ENCODE data around the gene MGMT.
"Not testable (repeated sequence)": the region's sequence is repeated elsewhere in the genome, so short reads cannot be mapped to it uniquely, and the experiment has no call there.

The MGMT gene

GRCh38 chr10:129466703-129467358 is at the start of gene MGMT:
Gene MGMT (plus strand): TSS chr10:129467241.
- peak; percentile 88 for DNase-seq (ENCODE audit: low spot score)

GRCh38 chr10:129417870-129418269 is 49.2 kb upstream of the MGMT start:
- DNase-seq (ENCODE audit: low spot score), result no peak

GRCh38 chr10:129418496-129419225 is 48.4 kb upstream of the MGMT start:
- DNase-seq (ENCODE audit: low spot score), result no peak

GRCh38 chr10:129419397-129419796 is 47.6 kb upstream of the MGMT start:
- no peak for DNase-seq (ENCODE audit: low spot score)

GRCh38 chr10:129421399-129422010 is 45.5 kb upstream of the MGMT start:
- DNase-seq (ENCODE audit: low spot score), result no peak

- no peak for DNase-seq (ENCODE audit: low spot score)
These were observed 42.1 kb upstream of the MGMT start for GRCh38 chr10:129424978-129425377.

- DNase-seq (ENCODE audit: low spot score), result no peak
These were observed 40.4 kb upstream of the MGMT start for GRCh38 chr10:129426606-129427005.

- DNase-seq (ENCODE audit: low spot score), result no peak
These were observed 33.8 kb upstream of the MGMT start for GRCh38 chr10:129433266-129433665.

GRCh38 chr10:129435724-129436123 is 31.3 kb upstream of the MGMT start:
- DNase-seq (ENCODE audit: low spot score), result not testable (repeated sequence)

- DNase-seq (ENCODE audit: low spot score), result no peak
These were observed 29.0 kb upstream of the MGMT start for GRCh38 chr10:129438024-129438423.

- DNase-seq (ENCODE audit: low spot score), result no peak
These were observed 26.8 kb upstream of the MGMT start for GRCh38 chr10:129440247-129440646.

- DNase-seq (ENCODE audit: low spot score), result no peak
These were observed 26.2 kb upstream of the MGMT start for GRCh38 chr10:129440722-129441316.

GRCh38 chr10:129441372-129442009 is 25.6 kb upstream of the MGMT start:
- DNase-seq (ENCODE audit: low spot score), result no peak

GRCh38 chr10:129442866-129443265 is 24.2 kb upstream of the MGMT start:
- DNase-seq (ENCODE audit: low spot score), result no peak

GRCh38 chr10:129444359-129444758 is 22.7 kb upstream of the MGMT start:
- DNase-seq (ENCODE audit: low spot score), result no peak

GRCh38 chr10:129445436-129446182 is 21.4 kb upstream of the MGMT start:
- no peak for DNase-seq (ENCODE audit: low spot score)

- no peak for DNase-seq (ENCODE audit: low spot score)
These were observed 20.9 kb upstream of the MGMT start for GRCh38 chr10:129446183-129446581.

GRCh38 chr10:129447486-129447885 is 19.6 kb upstream of the MGMT start:
- no peak for DNase-seq (ENCODE audit: low spot score)

- no peak for DNase-seq (ENCODE audit: low spot score)
These were observed 19.0 kb upstream of the MGMT start for GRCh38 chr10:129448086-129448485.

GRCh38 chr10:129448539-129448938 is 18.5 kb upstream of the MGMT start:
- DNase-seq (ENCODE audit: low spot score), result no peak

GRCh38 chr10:129449893-129450292 is 17.1 kb upstream of the MGMT start:
- no peak for DNase-seq (ENCODE audit: low spot score)

GRCh38 chr10:129450391-129450790 is 16.6 kb upstream of the MGMT start:
- DNase-seq (ENCODE audit: low spot score), result no peak

Measured in LoVo (cell line).